ENCODE data around the gene ANTXR1. TPM values are rescaled to one million over a fixed set of nuclear protein-coding genes. Genes with fewer than 3 reads are reported as not detected.

The ANTXR1 gene
- total RNA-seq, 2 donors from 2014 or later, result not detected

DNA sequence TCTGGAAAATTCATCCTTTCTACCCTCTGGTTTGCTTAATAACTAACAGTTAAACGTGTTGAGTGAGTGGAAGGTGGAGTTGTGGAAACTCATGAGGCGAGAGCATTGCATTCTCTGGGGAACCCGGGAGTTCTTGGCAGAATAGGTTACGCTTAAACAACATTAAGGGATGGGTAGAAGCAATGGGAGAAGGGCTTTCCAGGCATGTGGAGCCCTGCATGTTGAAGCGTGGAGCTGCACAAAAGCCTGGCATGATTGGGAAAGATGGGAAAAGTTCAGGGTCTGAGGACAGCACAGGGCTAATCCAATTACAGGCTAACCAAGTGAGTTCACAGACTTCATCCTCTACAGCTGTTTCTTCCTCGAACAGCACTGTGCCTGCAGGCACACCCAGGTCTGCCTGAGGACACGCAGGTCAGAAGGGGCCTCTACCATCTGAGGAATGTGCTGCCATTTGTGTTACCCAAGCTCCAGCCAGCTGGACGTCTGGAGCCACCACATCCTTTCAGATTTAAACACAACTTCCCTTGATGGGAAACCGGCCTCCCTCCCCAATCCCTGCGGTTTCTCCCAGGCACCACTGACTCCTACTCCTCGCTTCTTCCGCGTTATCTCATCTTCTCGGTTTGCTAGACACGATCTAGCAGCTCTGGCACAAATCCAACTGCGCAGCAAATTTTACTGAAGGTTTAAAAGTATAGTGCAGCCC, 164.2 kb downstream of the ANTXR1 start:
- no peaks in the 10 kb centered on the region for H3K9me3 ChIP-seq (ENCODE audit: control insufficient read depth, low read length, poor library complexity, severe bottlenecking)
- Mint-ChIP-seq H3K4me3 (no peak overlapping the region), H3K4me1 (peaks cover 6% of the 10 kb centered on the region), H3K36me3 (ENCODE audit: low read depth) (no peaks in the 10 kb centered on the region), H3K27ac (no peak overlapping the region), H3K27me3 (peaks cover 74% of the 10 kb centered on the region)
- DNase-seq (no peak), ATAC-seq (no peak)

DNA sequence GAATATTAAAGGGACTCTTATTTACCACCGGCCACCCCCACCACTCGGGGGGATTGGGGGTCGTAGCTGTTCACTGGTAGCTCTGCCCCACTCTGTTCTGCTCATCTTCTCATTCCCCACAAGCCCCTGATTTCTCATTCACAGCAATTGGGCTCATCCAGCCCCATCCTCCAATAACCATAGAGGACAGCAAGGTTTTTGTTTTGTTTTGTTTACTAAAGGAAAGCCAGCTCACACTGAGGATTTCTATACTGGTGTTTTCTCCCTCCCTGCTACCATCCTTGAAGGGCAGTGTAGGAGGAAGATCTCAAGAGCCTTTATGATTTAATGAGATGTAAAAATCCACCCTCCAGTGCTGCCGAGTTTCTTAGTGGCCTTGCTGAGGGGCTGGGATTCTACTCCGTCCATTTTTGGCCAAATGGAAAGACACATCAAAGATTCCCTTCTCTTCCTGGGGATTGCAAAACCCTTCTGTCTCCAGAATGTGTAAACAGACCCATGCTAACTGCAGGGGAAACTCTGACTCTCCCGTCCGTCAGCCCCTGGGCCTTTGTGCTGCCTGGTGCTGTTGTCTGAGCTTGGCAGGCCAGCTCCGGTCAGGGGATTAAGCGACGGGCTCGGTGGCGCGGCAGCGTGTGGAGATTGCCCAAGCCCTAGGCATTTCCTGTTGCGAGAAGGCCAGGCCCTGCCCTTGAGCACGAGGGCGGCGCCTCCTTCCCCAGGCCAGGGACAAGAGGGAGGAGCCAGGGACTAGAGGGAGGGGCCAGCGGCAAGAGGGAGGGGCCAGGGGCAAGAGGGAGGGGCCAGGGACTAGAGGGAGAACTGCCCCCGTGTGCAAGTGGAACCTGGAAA, 165.0 kb downstream of the ANTXR1 start:
- H3K27ac Mint-ChIP-seq, result no peak overlapping the region

DNA sequence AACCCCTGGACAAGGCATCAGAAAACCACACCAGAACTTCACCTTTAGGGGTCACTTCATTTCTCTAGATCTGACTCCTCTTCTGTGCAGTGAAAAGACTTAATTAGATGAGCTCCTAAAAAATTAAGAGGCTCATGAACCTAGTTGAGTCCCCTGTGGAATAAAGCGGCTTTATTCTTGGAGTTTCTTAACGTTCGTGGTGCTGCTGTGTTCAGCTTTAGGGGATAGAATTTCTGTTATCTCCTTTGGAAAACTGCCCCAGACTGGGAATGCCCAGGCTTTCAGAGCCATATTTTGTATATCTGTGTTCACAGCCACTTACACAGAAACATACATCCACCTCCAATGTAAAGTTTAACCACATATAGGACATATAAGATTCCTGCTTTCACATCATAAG, 165.8 kb downstream of the ANTXR1 start:
- Mint-ChIP-seq H3K27me3 (peaks cover 70% of the 10 kb centered on the region), H3K4me3 (no peak overlapping the region), H3K4me1 (peaks cover 6% of the 10 kb centered on the region), H3K27ac (no peak overlapping the region), H3K36me3 (ENCODE audit: low read depth) (peaks cover 2% of the 10 kb centered on the region)
- no peak for ATAC-seq
- no peak for DNase-seq
- no peaks in the 10 kb centered on the region for H3K9me3 ChIP-seq (ENCODE audit: control insufficient read depth, low read length, poor library complexity, severe bottlenecking)

More for the DNA sequence above, 165.0 kb downstream of the ANTXR1 start:
- Mint-ChIP-seq H3K36me3 (ENCODE audit: low read depth) (peaks cover 2% of the 10 kb centered on the region), H3K27me3 (peaks cover 74% of the 10 kb centered on the region), H3K4me1 (peaks cover 6% of the 10 kb centered on the region), H3K4me3 (no peak overlapping the region)
- DNase-seq (no peak), ATAC-seq (peak; percentile 35)
- H3K9me3 ChIP-seq (ENCODE audit: control insufficient read depth, low read length, poor library complexity, severe bottlenecking), result no peaks in the 10 kb centered on the region

DNA sequence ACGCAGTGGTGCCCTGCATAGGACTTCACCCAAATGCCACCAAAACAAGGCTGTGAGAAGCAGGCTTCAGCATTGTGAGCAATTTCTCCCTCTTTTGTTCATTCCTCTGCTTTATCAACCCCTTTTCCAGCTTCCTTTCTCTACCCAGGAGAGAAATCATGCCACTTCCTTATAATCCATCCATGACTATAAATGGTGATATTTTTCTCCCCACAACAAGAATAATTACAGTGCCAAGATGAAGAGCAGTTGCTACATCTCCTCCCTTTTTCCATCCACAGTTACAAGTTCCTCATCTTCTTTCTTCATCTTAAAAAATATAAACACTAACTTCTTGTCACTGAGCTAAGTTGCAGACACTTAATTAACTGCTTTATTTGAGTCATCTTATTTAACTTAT, 167.2 kb downstream of the ANTXR1 start:
- DNase-seq (no peak), ATAC-seq (no peak)
- Mint-ChIP-seq H3K27me3 (peaks cover 62% of the 10 kb centered on the region), H3K4me3 (no peak overlapping the region), H3K27ac (no peak overlapping the region), H3K4me1 (peaks cover 6% of the 10 kb centered on the region), H3K36me3 (ENCODE audit: low read depth) (peaks cover 2% of the 10 kb centered on the region)
- no peaks in the 10 kb centered on the region for H3K9me3 ChIP-seq (ENCODE audit: control insufficient read depth, low read length, poor library complexity, severe bottlenecking)

DNA sequence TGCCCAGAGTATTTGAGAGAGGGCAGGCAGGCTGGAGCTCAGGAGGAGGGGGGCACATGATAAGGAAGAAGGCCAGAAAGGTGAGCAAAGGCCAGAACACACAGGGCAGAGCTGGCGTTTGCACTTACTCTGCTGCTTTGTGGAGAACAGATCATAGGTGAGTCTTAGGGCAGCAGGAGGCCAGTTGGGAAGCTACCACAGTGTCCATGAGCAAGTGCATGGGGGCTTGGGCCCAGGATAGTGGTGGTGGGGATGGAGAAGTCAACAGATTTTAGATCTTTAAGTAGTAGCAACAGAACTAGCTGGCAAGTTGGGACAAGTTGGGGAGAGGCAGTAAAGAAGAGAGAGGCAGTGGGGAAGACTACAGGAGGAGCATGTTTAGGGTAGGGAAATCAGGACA, 168.0 kb downstream of the ANTXR1 start:
- Mint-ChIP-seq H3K36me3 (ENCODE audit: low read depth) (peaks cover 2% of the 10 kb centered on the region), H3K4me3 (no peak overlapping the region), H3K27ac (no peak overlapping the region), H3K4me1 (peaks cover 6% of the 10 kb centered on the region), H3K27me3 (peaks cover 59% of the 10 kb centered on the region)
- ATAC-seq (no peak), DNase-seq (no peak)
- H3K9me3 ChIP-seq (ENCODE audit: control insufficient read depth, low read length, poor library complexity, severe bottlenecking), result no peaks in the 10 kb centered on the region

DNA sequence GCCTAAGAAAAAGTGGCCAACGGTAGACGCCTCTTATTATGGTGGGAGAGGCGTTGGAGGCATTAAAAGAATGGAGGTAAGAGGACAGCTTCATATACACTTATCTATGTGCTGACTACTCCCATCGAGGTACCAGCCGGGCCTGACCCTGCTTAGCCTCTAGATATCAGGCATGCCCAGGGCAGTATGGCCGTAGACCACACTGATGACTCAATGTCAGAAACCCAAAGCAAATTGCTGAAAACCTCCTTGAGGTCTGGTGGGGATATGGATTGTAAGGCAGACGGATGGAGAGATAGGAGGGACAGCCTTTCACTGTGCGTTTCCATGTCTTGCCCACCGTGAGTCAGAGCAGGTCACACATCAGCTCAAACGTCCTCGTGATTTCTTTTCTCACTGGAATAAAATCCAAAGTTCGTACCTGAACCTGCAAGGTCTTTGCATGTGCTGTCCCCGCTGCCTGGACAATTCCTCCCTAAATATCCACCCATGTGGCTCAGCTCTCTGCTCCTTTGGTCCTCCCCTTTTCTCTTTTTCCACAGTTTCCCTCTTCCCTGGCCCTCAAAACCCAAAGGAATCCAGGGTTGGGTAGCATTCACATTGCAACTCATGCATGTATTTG, 168.9 kb downstream of the ANTXR1 start:
- Mint-ChIP-seq H3K4me3 (no peak overlapping the region), H3K4me1 (peaks cover 6% of the 10 kb centered on the region), H3K36me3 (ENCODE audit: low read depth) (peaks cover 2% of the 10 kb centered on the region), H3K27me3 (peaks cover 57% of the 10 kb centered on the region), H3K27ac (no peak overlapping the region)
- DNase-seq (no peak), ATAC-seq (no peak)
- no peaks in the 10 kb centered on the region for H3K9me3 ChIP-seq (ENCODE audit: control insufficient read depth, low read length, poor library complexity, severe bottlenecking)

DNA sequence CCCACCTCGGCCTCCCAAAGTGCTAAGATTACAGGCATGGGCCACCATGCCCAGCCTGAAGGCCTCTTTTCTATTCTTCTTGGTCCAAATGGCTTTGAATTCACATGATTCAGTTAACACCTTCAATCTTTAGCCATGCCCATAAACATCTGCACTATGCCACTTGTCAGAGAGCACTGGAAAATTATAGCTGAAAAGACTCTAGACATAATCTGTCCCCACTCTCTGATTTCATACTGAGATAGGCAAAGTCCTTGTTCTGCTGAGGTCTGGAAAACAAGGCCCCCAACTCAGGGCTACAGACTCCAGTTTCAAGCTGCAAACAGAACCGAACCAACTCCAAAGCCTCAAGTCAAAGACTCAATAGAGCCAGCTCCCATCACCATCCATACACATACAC, 170.7 kb downstream of the ANTXR1 start:
- H3K9me3 ChIP-seq (ENCODE audit: control insufficient read depth, low read length, poor library complexity, severe bottlenecking), result no peaks in the 10 kb centered on the region
- peaks cover 60% of the 10 kb centered on the region for H3K27me3 Mint-ChIP-seq
- ATAC-seq (no peak), DNase-seq (no peak)
- peaks cover 4% of the 10 kb centered on the region for H3K4me1 Mint-ChIP-seq
- H3K4me3 Mint-ChIP-seq, result no peak overlapping the region
- peaks cover 2% of the 10 kb centered on the region for H3K36me3 Mint-ChIP-seq (ENCODE audit: low read depth)
- no peak overlapping the region for H3K27ac Mint-ChIP-seq

DNA sequence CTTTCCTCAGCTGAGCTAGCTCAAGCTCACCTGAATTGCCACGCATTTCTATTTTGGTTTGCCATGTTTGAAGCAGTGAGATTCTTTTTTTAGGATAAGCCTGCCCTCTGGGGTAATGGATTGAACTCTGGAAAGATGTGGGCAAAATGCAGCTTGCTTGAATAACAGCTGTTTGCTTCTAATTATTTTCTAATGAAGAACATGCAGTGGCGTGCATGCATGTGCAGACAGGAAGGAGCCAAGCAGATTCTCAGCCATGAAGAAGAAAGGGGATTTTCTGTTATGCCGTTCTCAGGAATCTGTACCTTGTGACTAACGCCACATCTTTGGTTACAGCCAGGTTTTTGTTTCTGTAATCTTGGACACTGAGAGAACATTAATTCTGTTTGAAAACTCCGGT, 171.2 kb downstream of the ANTXR1 start:
- no peak for DNase-seq
- H3K27me3 Mint-ChIP-seq, result peaks cover 65% of the 10 kb centered on the region
- no peak for ATAC-seq
- H3K36me3 Mint-ChIP-seq (ENCODE audit: low read depth), result peaks cover 2% of the 10 kb centered on the region
- peaks cover 4% of the 10 kb centered on the region for H3K4me1 Mint-ChIP-seq
- no peaks in the 10 kb centered on the region for H3K9me3 ChIP-seq (ENCODE audit: control insufficient read depth, low read length, poor library complexity, severe bottlenecking)
- no peak overlapping the region for H3K27ac Mint-ChIP-seq
- no peak overlapping the region for H3K4me3 Mint-ChIP-seq

DNA sequence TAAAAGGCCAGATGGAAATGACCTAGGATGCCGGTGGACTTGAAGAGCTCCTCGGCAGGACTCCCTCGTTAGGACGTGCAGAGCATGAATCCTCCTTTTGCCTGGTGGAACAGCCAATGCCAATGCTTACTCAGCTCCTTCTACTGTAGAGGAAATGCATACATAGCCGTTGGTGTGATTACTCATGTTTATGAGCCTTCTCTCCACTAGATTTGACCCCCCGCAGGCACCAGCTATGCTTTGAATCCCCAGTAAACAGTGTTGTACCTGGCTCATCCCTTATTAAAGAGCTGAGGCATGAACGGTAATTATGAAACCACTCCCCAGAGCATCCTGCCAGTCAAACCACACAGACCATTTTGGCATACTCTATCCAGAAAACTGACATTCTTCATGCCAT, 172.8 kb downstream of the ANTXR1 start:
- H3K4me3 Mint-ChIP-seq, result no peak overlapping the region
- H3K9me3 ChIP-seq (ENCODE audit: control insufficient read depth, low read length, poor library complexity, severe bottlenecking), result no peaks in the 10 kb centered on the region
- peaks cover 2% of the 10 kb centered on the region for H3K36me3 Mint-ChIP-seq (ENCODE audit: low read depth)
- H3K27me3 Mint-ChIP-seq, result peaks cover 70% of the 10 kb centered on the region
- no peak for ATAC-seq
- no peak for DNase-seq
- peaks cover 3% of the 10 kb centered on the region for H3K4me1 Mint-ChIP-seq
- no peak overlapping the region for H3K27ac Mint-ChIP-seq

DNA sequence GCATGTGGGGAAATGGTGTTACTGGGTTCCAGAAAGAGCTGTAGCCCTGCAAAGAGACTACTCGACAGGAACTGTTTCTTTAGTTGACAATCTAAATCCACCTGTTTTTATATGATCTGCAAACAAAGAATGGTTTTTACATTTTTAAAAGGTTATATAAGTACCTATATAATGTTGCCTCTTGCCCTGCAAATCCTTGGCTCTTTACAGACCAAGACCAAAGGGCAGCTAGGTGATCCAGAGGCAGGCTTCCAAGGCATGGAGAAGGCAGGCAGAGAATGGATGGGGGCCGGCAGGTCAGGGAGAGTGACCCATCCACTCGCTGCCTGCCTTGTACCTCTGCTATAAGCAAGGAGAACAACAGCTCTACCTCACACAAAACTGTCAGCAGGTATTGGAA, 173.6 kb downstream of the ANTXR1 start:
- H3K9me3 ChIP-seq (ENCODE audit: control insufficient read depth, low read length, poor library complexity, severe bottlenecking), result no peaks in the 10 kb centered on the region
- no peak overlapping the region for H3K27ac Mint-ChIP-seq
- no peak for DNase-seq
- peaks cover 72% of the 10 kb centered on the region for H3K27me3 Mint-ChIP-seq
- peaks cover 3% of the 10 kb centered on the region for H3K4me1 Mint-ChIP-seq
- no peak for ATAC-seq
- peaks cover 2% of the 10 kb centered on the region for H3K36me3 Mint-ChIP-seq (ENCODE audit: low read depth)
- H3K4me3 Mint-ChIP-seq, result no peak overlapping the region

DNA sequence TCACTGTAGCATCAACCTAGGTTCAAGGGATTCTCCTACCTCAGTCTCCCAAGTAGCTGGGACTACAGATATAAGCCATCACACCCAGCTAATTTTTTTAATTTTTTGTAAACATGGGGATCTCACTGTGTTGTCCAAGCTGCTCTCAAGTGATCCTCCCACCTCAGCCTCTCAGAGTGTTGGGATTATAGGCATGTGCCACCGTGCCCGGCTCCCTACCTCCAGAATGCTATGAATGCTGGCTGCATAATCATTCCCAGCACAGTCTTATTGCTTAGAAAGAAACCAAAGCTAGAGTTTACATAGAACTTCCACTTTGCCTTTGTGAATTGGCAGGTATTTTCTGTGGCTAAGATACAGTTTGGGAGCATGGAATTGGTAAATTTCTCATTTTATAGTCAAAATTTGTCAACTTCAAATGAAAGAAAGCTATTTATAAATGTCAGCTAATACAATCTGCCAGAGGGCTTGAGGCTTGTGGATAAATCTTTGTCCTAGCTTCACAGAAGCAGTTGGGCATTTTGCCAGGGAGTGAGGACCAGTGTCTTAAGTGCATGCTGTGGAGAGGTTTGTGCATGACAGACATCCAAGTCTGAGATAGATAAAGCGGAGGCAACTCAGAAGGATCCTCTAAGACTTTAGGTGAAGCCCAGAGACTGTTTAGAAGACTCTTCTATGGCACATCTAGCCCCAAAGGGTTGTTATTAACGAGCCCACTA, 175.4 kb downstream of the ANTXR1 start:
- Mint-ChIP-seq H3K27me3 (peaks cover 82% of the 10 kb centered on the region), H3K27ac (no peak overlapping the region), H3K4me3 (no peak overlapping the region), H3K36me3 (ENCODE audit: low read depth) (no peaks in the 10 kb centered on the region), H3K4me1 (peaks cover 3% of the 10 kb centered on the region)
- H3K9me3 ChIP-seq (ENCODE audit: control insufficient read depth, low read length, poor library complexity, severe bottlenecking), result no peaks in the 10 kb centered on the region
- DNase-seq, result no peak
- ATAC-seq, result no peak

DNA sequence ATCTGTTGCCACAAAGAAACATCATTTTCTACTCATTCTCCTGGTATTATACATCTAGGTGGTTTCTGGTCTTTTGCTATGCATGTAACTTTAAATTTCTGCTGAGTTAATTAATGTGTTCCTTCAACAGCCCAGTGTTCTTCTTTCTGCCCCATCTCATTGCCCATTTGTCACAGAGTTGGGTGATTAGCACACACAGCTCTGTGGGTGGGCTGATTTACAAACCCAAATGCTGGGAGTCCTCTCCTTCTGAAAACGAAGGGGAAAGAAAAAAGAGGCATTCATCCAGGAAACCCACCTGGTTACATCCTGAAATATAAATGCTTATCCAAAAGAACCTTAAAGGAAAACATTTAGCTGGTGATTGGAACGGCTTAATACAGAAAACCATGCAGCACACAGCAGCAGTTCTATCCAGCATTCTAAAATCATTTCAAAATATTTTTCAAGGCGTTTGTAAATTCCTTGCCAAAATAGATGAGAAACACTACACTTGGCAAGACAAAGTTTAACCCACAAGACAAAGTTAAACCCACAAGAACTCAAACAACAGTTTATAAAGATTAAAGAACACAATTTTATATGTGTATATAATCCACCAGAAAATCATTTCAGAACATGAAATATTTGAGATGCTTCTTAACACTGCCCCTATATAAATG, 177.9 kb downstream of the ANTXR1 start:
- DNase-seq, result no peak
- ATAC-seq, result no peak
- no peak overlapping the region for H3K4me3 Mint-ChIP-seq
- H3K27me3 Mint-ChIP-seq, result peaks cover 80% of the 10 kb centered on the region
- H3K27ac Mint-ChIP-seq, result no peak overlapping the region
- peaks cover 3% of the 10 kb centered on the region for H3K4me1 Mint-ChIP-seq
- H3K36me3 Mint-ChIP-seq (ENCODE audit: low read depth), result no peaks in the 10 kb centered on the region
- H3K9me3 ChIP-seq (ENCODE audit: control insufficient read depth, low read length, poor library complexity, severe bottlenecking), result no peaks in the 10 kb centered on the region

Data from T-helper 17 cell (primary cell).